Measurements from ENCODE around the gene PRMT5.

The PRMT5 gene

GRCh38 chr14:22932146-22932545 is 3.0 kb upstream of the PRMT5 start:
- Histone ChIP-seq H3K9me2 (replicated peaks; ENCODE audit: low read depth, low read length) (no peaks in the 10 kb centered on the region), H3K4me1 (ENCODE audit: insufficient read depth, low read length, poor library complexity, severe bottlenecking) (peaks cover 7% of the 10 kb centered on the region), H3K36me3 (ENCODE audit: insufficient read depth, low read length) (no peaks in the 10 kb centered on the region), H3F3A (ENCODE audit: low read depth) (no peaks in the 10 kb centered on the region), H3K27me3 (ENCODE audit: insufficient read depth, low read length, poor library complexity, severe bottlenecking) (no peaks in the 10 kb centered on the region), H3K9me3 (ENCODE audit: insufficient read depth, low read depth, low read length) (no peaks in the 10 kb centered on the region), H3K4me3 (ENCODE audit: low read length, poor library complexity, severe bottlenecking) (no peak overlapping the region), H3K9ac (ENCODE audit: low read depth, low read length, poor library complexity, severe bottlenecking) (no peak overlapping the region), H3K79me2 (ENCODE audit: insufficient read depth, low read length) (peaks cover 20% of the 10 kb centered on the region), H2AFZ (ENCODE audit: low read length) (no peak overlapping the region), H4K20me1 (ENCODE audit: insufficient read depth, low read length, poor library complexity, severe bottlenecking) (no peaks in the 10 kb centered on the region), H3K4me2 (ENCODE audit: low read depth, low read length, poor library complexity, severe bottlenecking) (no peak overlapping the region)
- TF ChIP-seq, protein P1, sequence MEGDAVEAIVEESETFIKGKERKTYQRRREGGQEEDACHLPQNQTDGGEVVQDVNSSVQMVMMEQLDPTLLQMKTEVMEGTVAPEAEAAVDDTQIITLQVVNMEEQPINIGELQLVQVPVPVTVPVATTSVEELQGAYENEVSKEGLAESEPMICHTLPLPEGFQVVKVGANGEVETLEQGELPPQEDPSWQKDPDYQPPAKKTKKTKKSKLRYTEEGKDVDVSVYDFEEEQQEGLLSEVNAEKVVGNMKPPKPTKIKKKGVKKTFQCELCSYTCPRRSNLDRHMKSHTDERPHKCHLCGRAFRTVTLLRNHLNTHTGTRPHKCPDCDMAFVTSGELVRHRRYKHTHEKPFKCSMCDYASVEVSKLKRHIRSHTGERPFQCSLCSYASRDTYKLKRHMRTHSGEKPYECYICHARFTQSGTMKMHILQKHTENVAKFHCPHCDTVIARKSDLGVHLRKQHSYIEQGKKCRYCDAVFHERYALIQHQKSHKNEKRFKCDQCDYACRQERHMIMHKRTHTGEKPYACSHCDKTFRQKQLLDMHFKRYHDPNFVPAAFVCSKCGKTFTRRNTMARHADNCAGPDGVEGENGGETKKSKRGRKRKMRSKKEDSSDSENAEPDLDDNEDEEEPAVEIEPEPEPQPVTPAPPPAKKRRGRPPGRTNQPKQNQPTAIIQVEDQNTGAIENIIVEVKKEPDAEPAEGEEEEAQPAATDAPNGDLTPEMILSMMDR (conservative IDR thresholded peaks at IDR 0.05; ENCODE audit: low read length) = no peak
- no peak for TF ChIP-seq EZH2phosphoT487 (IDR thresholded peaks at IDR 0.05; ENCODE audit: borderline replicate concordance)

DNA sequence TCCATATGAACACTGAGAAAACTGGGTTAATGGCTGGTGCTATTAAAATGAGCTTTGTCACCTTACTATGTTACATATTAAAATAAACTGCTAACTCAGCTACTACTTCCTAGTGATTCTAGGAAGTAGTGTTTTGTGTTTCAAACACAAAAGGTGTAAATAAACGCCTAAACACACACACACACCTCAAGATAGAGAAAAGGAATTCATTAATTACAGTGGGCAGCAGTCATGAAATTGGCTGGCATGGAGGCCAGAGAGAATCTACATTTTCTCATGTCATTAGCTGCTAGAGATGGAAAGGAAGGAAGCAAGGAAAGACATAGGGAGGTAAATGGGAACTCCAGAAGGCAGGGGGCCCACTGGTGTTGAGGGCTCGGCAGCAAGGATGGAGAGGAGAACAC is 787 bp upstream of the PRMT5 start:
- Histone ChIP-seq H3K9me3 (ENCODE audit: insufficient read depth, low read depth, low read length) (no peaks in the 10 kb centered on the region), H3K36me3 (ENCODE audit: insufficient read depth, low read length) (no peaks in the 10 kb centered on the region)
- TF ChIP-seq, protein P1 (conservative IDR thresholded peaks at IDR 0.05; ENCODE audit: low read length) = no peak
- TF ChIP-seq EZH2phosphoT487 (IDR thresholded peaks at IDR 0.05; ENCODE audit: borderline replicate concordance) = no peak

GRCh38 chr14:22928237-22929103 is 706 bp downstream of the PRMT5 start:
- TF ChIP-seq, protein P1 (conservative IDR thresholded peaks at IDR 0.05; ENCODE audit: low read length) = no peak
- TF ChIP-seq EZH2phosphoT487 (IDR thresholded peaks at IDR 0.05; ENCODE audit: borderline replicate concordance) = no peak
- Histone ChIP-seq H3K9ac (ENCODE audit: low read depth, low read length, poor library complexity, severe bottlenecking) (peak overlapping the region; percentile 86), H2AFZ (ENCODE audit: low read length) (peak overlapping the region; percentile 86), H3K9me3 (ENCODE audit: insufficient read depth, low read depth, low read length) (no peaks in the 10 kb centered on the region), H3K36me3 (ENCODE audit: insufficient read depth, low read length) (peaks cover 14% of the 10 kb centered on the region; the same call in 1 of the 2 replicates), H3K79me2 (ENCODE audit: insufficient read depth, low read length) (peaks cover 34% of the 10 kb centered on the region), H3F3A (ENCODE audit: low read depth) (no peaks in the 10 kb centered on the region), H3K4me3 (ENCODE audit: low read length, poor library complexity, severe bottlenecking) (peak overlapping the region; percentile 90), H3K4me2 (ENCODE audit: low read depth, low read length, poor library complexity, severe bottlenecking) (peak overlapping the region; percentile 92), H3K4me1 (ENCODE audit: insufficient read depth, low read length, poor library complexity, severe bottlenecking) (peaks cover 11% of the 10 kb centered on the region), H4K20me1 (ENCODE audit: insufficient read depth, low read length, poor library complexity, severe bottlenecking) (no peaks in the 10 kb centered on the region), H3K27me3 (ENCODE audit: insufficient read depth, low read length, poor library complexity, severe bottlenecking) (no peaks in the 10 kb centered on the region), H3K9me2 (replicated peaks; ENCODE audit: low read depth, low read length) (no peaks in the 10 kb centered on the region)

More for the DNA sequence above, 787 bp upstream of the PRMT5 start:
- Histone ChIP-seq H3K9ac (ENCODE audit: low read depth, low read length, poor library complexity, severe bottlenecking) (peak overlapping the region; percentile 76), H2AFZ (ENCODE audit: low read length) (peak overlapping the region; percentile 83), H3K4me1 (ENCODE audit: insufficient read depth, low read length, poor library complexity, severe bottlenecking) (peaks cover 11% of the 10 kb centered on the region), H3K27me3 (ENCODE audit: insufficient read depth, low read length, poor library complexity, severe bottlenecking) (no peaks in the 10 kb centered on the region), H3F3A (ENCODE audit: low read depth) (no peaks in the 10 kb centered on the region), H3K4me2 (ENCODE audit: low read depth, low read length, poor library complexity, severe bottlenecking) (peak overlapping the region; percentile 99), H3K4me3 (ENCODE audit: low read length, poor library complexity, severe bottlenecking) (peak overlapping the region; percentile 90), H3K9me2 (replicated peaks; ENCODE audit: low read depth, low read length) (no peaks in the 10 kb centered on the region), H3K79me2 (ENCODE audit: insufficient read depth, low read length) (peaks cover 34% of the 10 kb centered on the region), H4K20me1 (ENCODE audit: insufficient read depth, low read length, poor library complexity, severe bottlenecking) (no peaks in the 10 kb centered on the region)
